HG03196 (cell line): Measurements from ENCODE around the gene CTU2.

Source experiments
- ATAC-seq: cut with Tn5 transposase; IDR thresholded peaks from one replicate; pipeline ENCODE4 v1.9.1; 2021; ENCODE audit not compliant: unreplicated experiment

The CTU2 gene

DNA sequence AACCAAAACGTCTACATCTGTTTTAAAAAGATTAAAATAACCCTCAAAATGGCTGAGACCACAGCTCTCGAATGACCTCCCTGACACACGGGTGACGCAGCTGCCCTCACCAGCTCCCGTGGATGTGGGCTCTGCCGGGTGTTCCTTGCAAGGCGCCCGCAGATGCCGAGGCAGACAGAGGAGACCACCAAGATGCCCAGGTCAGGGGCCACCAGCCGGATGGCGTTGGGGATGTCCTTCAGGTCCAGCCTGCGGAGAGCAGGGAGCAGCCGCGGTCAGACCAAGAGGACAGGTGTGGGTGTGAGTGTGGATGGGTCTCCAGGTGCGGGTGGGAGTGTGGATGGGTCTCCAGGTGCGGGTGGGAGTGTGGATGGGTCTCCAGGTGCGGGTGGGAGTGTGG, 35.1 kb downstream of the CTU2 start:
- no peak for ATAC-seq

DNA sequence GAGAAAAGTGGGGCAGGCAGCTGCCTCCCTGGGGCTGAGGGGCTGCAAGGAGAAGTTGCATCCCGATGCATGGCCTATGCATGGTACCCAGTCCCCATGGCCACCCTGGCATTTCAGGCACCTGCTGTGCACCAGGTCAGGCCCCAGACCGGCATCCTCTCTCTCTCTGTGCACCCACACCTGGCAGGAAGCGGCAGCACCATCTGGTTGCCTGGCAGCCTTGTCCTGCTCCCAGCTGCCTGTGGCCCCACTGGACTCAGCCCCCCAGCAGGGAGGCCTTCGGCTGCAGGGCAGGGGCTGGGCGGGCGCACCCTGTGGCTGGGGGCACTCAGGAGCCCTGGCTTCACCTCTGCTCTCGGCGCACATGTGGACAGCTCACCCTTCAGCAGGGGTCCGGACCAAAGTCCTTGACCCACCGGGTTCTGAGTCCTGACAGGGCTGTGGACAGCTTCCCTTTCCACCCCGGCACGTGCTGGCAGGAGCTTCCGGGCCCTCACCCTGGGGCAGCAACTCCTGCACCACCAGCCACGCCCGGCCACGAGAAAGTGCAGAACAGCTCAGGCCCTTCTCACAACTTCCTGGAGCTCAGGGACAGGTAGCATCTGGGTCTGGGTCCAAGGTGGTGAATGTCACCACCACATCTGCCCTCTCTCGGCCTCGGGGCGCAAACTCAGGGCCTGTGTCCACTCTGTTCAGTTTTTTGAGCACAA, 36.7 kb downstream of the CTU2 start:
- no peak for ATAC-seq

DNA sequence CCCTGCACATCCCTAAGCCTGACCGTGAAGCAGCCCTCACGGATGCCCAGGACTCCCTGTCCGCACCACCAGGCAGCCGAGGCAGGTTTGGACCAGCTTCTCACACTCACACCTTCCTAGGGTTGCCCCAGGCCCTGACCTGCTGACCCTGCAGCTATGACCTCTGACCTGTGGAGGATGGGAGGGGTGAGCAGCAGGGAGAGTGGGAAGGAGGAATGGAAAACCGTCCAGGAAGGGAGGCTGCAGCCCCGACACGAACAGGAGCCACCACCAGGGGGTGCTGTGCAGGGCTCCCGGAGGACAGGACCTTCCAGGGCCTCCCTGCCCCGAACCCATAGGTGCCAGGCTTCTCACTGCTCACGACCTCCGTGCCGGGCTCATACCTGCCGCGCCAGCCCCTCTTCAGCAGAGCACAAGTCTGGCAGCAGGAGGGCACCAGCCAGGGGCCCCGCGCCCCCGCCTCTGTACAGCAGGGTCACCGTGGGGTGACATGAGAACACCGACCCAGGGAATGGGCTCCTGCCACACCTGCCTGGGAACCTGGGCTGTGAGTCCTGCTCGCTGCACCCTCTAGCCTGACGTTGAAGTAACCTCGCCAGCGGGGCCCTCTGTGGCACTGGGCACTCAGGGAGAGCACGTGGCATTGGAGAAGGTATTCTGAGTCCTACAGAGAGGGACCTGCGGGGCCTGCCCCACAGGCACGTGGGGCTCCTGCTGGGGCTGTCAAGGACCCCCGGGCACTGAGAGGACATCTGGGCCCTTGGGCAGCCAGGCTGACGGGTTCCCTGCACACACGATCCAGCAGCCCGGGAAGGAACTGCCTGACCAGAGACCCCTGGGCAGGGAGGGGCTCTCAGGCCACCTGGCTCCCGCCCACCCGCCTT, 37.6 kb downstream of the CTU2 start:
- no peak for ATAC-seq

DNA sequence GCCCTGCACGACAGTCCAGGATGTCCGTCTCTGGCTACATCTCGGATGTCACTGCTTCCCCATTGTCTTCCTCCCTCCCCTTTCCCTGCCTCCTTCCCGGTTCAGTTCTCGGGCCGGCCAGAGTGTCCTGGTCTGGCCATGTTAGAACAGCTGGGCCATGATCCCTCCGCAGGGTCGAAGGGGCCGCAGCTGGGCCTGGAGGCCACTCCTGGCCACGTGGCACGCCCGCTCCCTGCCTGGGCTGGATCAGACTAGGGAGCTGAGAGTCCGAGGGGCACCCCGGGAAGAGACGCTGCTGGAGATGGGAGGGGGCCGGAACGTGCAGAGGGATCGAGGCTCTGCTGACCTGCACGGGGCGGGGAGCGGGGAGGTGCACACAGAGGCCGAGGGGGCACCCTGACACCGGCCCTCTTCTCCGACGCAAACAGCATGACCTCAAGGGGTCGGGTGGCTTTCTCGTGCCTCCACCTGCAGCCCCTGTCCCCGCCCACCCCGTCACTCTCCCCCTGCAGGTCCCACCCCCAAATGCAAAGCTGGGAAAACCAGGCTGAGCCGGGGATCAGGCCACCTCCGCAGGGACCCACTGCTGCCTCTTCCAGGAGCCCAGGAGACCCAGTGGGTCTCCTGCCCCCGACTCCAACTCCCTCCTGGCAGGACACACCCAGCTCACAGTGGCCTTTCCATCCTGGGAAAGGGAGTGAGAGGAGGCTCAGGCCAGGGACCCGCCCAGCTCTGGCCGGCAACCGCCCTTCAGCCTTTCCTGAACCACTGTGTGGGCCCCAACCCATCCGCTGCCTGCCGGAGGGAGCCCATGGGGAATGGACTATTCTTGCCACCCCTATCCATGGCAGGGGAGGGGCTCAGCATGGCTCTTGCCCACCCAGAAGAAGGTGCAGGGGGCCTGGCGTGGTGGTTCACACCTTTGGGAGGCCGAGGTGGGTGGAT, 38.5 kb downstream of the CTU2 start:
- no peak for ATAC-seq

DNA sequence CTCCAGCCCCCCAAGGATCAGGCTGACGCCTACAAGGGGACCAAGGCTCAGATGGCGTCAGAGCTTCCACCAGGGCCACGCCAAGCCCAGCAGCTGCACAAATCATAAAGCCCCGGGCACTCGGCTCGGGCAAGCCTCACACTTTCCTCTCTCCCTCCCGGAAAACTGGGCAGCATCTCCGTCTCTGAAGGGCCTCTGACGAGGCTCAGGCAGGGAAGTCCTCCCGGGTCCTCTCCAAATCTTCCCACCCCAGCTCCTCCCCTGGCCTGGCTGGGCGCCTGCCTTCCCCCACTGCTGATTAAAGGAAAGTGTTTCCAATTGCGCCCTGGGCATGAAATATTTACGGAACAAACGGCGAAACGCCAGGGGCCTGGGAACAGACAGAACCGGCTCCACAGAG, 40.2 kb downstream of the CTU2 start:
- ATAC-seq, result no peak

DNA sequence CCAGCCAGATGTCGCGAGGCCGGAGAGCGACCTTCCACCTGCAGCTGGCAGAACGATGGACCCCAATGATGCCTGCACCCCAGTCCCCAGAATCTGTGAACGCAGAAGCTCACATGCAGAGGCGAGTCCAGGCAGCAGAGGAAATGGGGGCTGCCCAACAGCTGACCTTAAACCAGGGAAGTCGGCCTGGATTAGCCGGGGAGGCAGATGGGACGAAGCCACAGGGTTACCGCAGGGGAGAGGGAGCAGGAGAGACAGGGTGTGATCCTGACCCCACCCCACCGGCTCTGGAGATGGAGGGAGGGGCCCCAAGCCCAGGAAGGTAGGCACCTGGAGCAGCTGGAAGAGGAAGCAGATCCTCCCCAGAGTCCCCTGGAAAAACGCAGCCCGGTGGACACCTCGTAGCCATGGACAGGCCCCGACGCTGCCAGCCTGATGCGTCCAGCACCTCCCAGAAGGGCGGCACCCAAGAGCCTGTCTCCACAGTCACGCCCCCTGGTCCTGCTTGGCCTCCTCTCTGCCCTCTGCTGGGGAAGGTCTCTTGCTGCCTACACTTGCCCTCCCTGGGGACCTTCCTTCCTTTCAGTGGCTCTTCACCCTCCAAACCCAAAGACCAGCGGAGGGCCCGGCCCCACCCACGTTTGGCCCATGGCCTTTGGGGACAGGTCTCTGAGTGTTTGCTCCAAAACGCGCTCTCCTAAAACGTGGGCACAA, 41.4 kb downstream of the CTU2 start:
- ATAC-seq, result no peak

DNA sequence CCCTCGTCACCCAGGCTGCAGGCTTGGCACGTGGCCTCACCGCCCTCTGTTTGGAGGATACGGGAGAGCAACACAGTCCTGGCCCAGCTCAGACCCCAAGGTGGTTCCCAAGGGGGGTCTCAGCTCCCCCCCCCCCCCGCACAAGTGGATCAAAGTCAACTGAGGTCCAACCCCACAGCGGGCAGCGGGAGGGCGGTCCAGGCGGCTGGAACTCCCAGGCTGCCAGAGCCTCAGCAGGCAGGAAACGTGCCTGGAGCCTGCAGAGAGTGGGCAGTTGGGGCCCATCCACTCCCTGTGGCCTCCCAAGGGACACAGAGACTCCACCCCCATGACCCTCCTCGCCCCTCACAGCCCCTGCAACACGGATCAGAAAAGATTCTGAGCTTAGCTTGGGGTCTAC, 42.1 kb downstream of the CTU2 start:
- no peak for ATAC-seq

DNA sequence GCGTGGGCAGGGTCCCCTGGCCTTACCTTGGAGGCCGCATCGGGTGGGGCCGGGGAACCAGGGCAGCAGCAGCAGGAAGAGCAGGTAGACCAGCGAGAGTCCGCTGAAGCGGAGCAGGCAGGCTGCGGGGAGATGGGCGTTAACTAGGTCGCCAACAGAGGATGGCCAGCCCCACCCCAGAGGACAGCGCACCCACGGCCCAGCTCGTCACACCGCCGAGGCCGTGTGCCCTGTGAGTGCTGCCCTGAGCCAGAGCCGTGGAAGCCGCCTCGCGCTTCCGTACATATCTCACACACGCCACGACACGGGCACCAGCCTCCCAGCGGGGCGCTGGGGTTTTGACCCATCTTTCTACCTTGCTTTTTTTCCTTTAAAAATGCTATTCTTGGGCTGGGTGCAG, 43.1 kb downstream of the CTU2 start:
- ATAC-seq, result no peak

DNA sequence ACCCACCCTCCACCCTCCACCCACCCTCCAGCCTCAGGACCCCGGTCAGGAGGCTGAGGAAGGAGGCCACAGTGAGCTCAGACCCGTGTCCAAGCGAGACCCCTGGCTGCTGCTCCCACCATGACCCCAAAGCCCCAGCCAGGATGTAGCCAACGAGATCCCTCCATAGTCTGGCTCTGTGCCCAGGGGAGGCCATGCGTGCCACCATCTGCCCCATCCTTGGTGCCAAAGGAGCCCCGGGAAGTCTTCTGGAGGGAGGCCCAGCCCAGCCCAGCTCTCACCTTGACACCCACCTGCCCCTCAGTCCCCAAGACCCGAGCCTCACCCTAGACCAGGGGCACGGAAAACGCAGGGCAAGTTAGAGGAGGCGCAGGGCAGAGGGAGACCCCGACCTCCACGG, 44.6 kb downstream of the CTU2 start:
- ATAC-seq, result no peak

DNA sequence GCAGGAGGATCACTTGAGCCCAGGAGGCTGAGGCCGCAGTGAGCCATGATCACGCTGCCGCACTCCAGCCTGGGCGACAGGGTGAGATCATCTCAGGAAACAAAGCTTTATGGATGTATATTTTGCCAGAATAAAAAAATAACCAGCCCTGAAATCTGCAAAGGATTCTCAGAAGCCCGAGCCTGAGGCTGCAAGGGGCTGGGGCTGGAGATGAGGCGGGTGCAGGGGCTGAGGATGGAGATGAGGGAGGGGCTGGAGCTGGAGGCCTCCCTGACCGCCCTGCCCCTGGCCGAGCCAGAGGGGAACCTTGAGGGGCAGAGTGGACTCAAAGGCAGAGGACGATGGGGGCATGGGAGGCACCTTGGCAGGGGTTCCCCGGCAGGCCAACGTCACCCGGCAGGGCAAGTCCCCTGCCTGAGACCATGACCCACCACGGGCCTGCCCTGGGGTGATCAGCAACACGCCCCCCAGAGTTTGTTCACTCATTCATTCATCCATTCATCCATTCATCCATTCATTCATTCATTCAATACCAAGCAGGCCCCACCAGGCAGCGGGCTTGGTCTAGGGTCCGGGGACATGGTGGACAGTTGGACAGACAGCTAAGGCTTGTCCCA, 46.2 kb downstream of the CTU2 start:
- no peak for ATAC-seq

DNA sequence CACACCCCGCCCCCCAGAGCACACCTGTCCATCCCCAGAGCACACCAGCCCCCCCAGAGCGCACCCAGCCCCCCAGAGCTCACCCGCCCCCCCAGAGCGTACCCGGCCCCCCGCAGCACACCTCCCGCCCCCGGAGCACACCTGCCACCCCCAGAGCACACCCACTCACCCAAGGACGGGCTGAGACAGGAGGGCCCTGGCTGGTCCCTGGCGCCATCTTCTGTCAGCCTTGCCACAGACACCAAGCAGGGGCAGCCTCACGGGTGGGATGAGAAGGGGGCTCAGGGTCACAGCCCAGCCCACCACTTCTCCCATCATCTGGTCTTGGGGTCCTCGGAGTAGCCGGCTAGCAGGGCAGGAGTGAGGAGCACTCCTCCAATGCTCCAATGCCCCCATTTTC, 46.9 kb downstream of the CTU2 start:
- ATAC-seq, result no peak

DNA sequence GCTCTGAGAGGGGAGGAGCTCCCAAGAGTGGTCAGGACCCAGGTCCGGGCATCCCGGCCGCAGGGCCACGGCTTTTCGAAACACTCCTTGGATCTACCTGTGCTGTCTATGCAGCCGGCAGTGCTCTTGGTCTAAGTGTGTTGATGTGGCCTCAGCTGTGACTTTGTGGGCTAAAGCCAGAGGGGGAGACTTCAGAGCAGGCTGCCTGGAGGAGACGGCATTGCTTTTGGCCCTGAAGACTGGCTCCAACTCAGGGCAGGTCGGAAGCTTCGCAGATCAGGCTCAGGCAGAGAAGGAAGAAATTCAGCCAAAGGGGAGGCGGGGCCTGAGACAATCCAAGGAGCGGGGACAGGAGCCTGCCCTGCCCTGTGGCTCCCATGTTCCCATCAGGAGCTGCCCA, 47.3 kb downstream of the CTU2 start:
- no peak for ATAC-seq

DNA sequence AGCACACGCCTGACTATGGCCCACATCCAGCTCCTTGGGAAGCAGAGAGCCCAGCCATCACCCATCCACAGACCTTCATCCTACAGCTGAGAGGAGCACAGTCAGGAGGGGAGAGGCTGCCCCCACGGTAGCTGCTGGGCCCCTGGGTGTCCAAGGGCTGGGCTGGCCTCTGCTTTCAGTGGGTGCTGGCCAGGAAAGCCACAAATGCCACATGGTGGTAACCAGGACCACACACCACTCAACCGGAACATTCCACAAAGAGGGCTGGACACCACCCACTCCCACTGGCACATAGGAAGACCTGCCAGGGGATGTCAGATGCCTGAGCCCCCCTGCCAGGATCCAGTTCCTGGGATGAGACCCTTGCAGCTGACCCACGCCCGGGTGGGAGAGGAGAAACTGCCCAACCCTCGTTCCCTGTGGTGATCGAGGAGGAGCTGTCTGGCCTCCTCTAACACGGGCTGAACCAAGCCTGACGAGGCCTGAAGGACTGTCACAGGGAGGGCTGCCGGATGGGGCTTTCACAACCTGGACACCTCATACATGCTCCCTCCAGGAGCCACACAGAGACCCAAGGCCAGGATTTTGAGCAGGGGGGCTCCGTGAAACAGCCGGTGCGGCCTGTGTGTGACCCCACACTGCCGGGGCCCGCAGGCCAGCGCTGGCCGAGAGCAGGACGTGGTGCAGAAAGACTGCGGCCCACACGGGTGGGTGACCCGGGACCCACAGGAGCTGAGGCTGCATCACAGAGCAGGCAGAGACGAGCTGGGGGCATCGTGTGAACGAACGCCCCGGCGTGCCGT, 48.0 kb downstream of the CTU2 start:
- ATAC-seq, result no peak

DNA sequence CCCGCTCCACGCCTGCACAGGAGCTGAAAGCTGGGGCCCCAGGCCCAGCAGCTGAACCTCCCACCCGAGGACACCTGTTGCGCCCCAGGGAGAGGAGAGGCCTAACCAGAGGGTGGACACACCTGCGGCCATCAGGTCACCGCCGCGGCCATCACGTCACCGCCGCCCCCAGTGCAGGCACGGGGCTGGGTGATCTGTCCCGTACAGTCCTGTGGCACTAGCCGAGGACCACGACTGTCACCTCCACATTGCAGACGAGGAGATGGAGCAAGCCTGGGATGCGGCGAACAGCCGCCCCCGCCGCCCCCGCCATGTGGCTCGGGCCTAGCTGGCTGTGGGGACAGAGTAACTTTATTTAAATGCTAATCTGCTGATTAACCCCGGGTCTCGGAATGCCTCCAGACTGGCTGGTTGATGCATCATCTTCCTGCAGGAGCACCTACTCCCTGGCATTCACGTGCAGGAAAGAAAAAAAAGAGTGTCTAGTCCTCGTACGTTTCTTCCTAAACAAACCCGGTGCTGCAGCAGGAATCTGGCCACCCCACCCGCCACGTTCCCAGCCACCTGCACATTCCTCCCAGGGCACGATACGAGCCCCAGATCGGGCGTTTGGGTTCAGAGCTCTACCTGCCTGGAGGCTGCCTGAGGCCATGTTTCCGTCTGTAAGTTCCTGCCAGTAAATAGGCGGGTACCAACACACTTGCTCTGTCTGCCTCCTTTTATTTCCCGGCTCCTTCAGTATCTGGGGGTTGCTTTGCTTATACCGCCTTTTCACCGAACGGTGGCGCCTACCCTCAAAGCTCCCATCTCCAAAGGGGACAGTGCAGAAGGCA, 48.8 kb downstream of the CTU2 start:
- no peak for ATAC-seq

DNA sequence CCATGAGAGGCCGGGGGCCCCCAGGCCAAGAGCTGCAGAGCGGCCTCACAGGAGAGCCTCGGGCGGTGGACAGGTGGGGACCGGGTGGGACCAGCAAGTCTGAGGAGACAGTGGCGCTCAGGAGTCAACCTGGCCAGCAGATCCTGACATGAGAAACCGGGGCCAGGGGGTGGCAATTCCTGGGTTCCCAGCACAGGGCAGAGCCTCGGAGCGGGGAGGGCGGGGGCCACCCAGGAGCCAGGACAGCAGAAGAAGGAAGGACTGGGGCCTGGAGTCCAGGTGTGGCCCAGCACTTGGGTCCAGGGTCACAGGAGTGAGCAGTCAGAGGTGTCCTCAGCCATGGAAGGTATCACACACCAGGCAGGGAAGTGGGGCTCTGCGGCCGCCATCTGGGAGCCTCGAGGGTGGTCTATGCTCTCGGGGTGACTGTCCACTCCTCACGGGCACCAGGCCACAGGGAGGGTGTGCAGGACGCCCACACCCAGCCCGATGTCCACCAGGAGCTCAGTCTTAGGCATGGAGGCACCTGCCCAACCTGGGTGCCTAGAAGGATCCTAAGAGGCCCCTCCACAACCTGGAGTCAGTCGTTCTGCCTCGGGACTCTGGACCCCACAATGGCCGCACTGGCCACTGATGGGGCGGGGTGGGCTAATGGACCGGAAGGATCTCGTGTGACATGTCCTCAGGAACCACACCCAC, 49.6 kb downstream of the CTU2 start:
- ATAC-seq, result no peak

DNA sequence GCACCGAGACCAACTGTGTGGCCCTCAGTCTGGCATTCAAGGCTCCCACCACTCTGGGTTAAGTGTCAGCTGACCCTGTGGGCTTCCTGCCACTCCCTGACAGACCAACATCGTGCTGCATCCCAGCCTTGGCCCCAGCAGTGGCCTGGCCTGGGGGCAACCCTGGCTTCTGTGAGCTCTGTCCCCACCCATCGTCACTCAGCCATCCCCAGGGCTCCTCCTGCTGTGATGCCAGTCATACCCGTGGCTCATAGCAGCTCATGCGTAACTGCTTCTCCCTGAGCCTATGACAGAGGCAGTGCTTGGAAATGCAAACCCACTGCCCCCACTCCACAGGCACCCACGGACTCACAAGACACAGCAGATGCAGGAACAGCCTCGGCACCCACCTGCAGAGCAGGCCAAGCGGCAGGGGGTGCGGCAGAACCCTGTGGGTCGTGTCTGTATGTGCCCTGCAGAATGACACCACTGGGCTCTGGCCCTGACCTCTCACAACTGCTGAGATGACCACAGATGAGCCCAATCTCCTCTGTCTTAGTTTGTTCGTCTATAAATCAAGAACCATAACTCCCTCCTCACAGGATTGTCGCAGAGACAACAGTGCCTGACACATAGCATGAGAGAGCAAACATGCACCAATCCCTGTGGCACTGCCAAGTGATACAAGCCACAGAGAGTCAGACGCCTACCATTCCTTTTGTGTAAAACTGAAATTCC, 52.1 kb downstream of the CTU2 start:
- no peak for ATAC-seq

DNA sequence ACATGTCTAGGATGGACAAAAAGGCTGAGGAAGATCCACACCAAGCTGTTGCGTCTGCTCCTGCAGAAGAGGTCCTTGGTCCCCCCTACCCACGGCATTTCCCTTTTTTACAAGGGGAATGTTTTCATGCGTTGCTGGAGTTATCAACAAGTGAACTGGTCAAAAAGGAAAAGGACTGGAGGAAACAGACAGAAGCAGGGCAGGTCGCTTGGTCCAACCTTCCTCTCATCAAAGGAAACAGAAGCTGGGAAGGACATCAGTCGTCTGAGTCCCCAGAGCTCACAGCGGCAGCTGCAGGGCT, 52.6 kb downstream of the CTU2 start:
- ATAC-seq, result no peak
